GM18868 (cell line): ENCODE results near the gene SORCS2.

Experiments used
- ATAC-seq: cut with Tn5 transposase; IDR thresholded peaks from one replicate; pipeline ENCODE4 v1.9.1; 2021; ENCODE audit warnings: mild to moderate bottlenecking, moderate library complexity; ENCODE audit not compliant: unreplicated experiment

The SORCS2 gene

GRCh38 chr4:7185487-7186030 lies 6.8 kb upstream of the SORCS2 start:
- ATAC-seq: no peak

GRCh38 chr4:7186031-7186430 lies 6.3 kb upstream of the SORCS2 start:
- no peak for ATAC-seq

- ATAC-seq: no peak
These were observed 5.7 kb upstream of the SORCS2 start for GRCh38 chr4:7186516-7187167.

- no peak for ATAC-seq
These were observed 5.2 kb upstream of the SORCS2 start for GRCh38 chr4:7187168-7187535.

GRCh38 chr4:7187691-7188090 lies 4.6 kb upstream of the SORCS2 start:
- no peak for ATAC-seq

GRCh38 chr4:7189066-7189465 lies 3.3 kb upstream of the SORCS2 start:
- no peak for ATAC-seq

GRCh38 chr4:7189475-7190277 lies 2.7 kb upstream of the SORCS2 start:
- ATAC-seq: no peak

- ATAC-seq: no peak
These were observed 2.1 kb upstream of the SORCS2 start for GRCh38 chr4:7190278-7190594.

- no peak for ATAC-seq
These were observed 1.4 kb upstream of the SORCS2 start for GRCh38 chr4:7190691-7191545.

- no peak for ATAC-seq
These were observed 639 bp upstream of the SORCS2 start for GRCh38 chr4:7191546-7192251.

GRCh38 chr4:7193030-7193958 lies 956 bp downstream of the SORCS2 start:
- no peak for ATAC-seq

- ATAC-seq: no peak
These were observed 2.2 kb downstream of the SORCS2 start for GRCh38 chr4:7194251-7195140.

GRCh38 chr4:7195141-7195515 lies 2.8 kb downstream of the SORCS2 start:
- no peak for ATAC-seq

GRCh38 chr4:7195546-7196287 lies 3.4 kb downstream of the SORCS2 start:
- ATAC-seq: no peak

- no peak for ATAC-seq
These were observed 3.9 kb downstream of the SORCS2 start for GRCh38 chr4:7196288-7196651.

- ATAC-seq: no peak
These were observed 4.4 kb downstream of the SORCS2 start for GRCh38 chr4:7196736-7197135.

GRCh38 chr4:7197910-7198309 lies 5.6 kb downstream of the SORCS2 start:
- no peak for ATAC-seq

GRCh38 chr4:7198440-7199128 lies 6.2 kb downstream of the SORCS2 start:
- no peak for ATAC-seq
